H1 (cell line): ENCODE data around the gene CORIN. TPM values are rescaled to one million over a fixed set of nuclear protein-coding genes. Genes with fewer than 3 reads are reported as not detected.
A peak's percentile ranks its signal among the peaks of the same experiment; 100 is the strongest.

Source experiments
- ATF3 ChIP-seq: IDR thresholded peaks from 2 replicates; pipeline ENCODE4 v1.6.1; 2011; ENCODE audit warnings: low read depth, mild to moderate bottlenecking, low read length; ENCODE audit not compliant: insufficient read depth
- BACH1 ChIP-seq: IDR thresholded peaks from 2 replicates; pipeline ENCODE4 v1.6.1; 2012; ENCODE audit warnings: low read length, improper control_type of control experiment
- CHD2 ChIP-seq: IDR thresholded peaks from 2 replicates; pipeline ENCODE4 v1.6.1; 2012; ENCODE audit warnings: low read length, improper control_type of control experiment
- CTCF ChIP-seq, 3 experiments: IDR thresholded peaks; 1 replicate in 2 of 3; 2 replicates in 1 of 3; pipeline versions ENCODE4 v1.5.1 to v1.6.1; 2011; ENCODE audit warnings: low read length in 3 of 3, mild to moderate bottlenecking in 3 of 3, inconsistent platforms in 2 of 3, low read depth in 1 of 3, moderate library complexity in 1 of 3; ENCODE audit not compliant: insufficient read depth in 1 of 3; ENCODE audit errors: control extremely low read depth in 1 of 3
- EP300 ChIP-seq, 2 experiments: IDR thresholded peaks; 1 replicate in 1 of 2; 2 replicates in 1 of 2; pipeline ENCODE4 v1.6.1; 2011 to 2012; ENCODE audit warnings: low read depth in 2 of 2, low read length in 2 of 2, mild to moderate bottlenecking in 2 of 2, borderline replicate concordance in 1 of 2, inconsistent platforms in 1 of 2, moderate library complexity in 1 of 2
- FOSL1 ChIP-seq: IDR thresholded peaks from 2 replicates; pipeline ENCODE4 v1.6.1; 2011; ENCODE audit warnings: mild to moderate bottlenecking, low read depth, low read length, moderate library complexity; ENCODE audit not compliant: insufficient read depth
- KDM1A ChIP-seq: fragments of 200-600, 300-600 bp; sonication (generic); IDR thresholded peaks from 2 replicates; pipeline ENCODE4 v1.7.1; 2016; ENCODE audit warnings: mild to moderate bottlenecking, low read length, borderline replicate concordance
- MAFK ChIP-seq: IDR thresholded peaks from 2 replicates; pipeline ENCODE4 v1.6.1; 2012; ENCODE audit warnings: low read depth, mild to moderate bottlenecking, improper control_type of control experiment, low read length
- NANOG ChIP-seq: IDR thresholded peaks from 2 replicates; pipeline ENCODE4 v1.6.1; 2011; ENCODE audit warnings: low read length, low read depth, mild to moderate bottlenecking, inconsistent platforms; ENCODE audit not compliant: insufficient read depth, poor library complexity, severe bottlenecking
- SIX5 ChIP-seq: IDR thresholded peaks from 2 replicates; pipeline ENCODE4 v1.6.1; 2011; ENCODE audit warnings: mild to moderate bottlenecking, low read depth, low read length
- polyA plus RNA-seq, 7 experiments: library from polyadenylated mRNA; depleted of rRNA in 3 of 7; stranded (reverse) in 5 of 7; unstranded in 2 of 7; fragments of >200 nt in 5 of 7; fragments of 200-250 nt in 2 of 7; gene quantifications; 1 replicate in 5 of 7; 2 replicates in 1 of 7; 4 replicates in 1 of 7; pipeline versions ENCODE4 v1.2.1 to v1.2.3, GENCODE V29; 2011 to 2013; ENCODE audit warnings: missing spikeins in 2 of 7, mixed read lengths in 2 of 7
- total RNA-seq: library from RNA; stranded (reverse); fragmentation: NEBNext Ultra II Directional; extraction: Animal tissue kit (Norgen Biotek cat#: 25700); gene quantifications from 2 replicates; pipeline ENCODE4 v1.2.1, GENCODE V29; 2021

CORIN gene
- total and polyA plus RNA-seq, 2 of the 8 experiments (the other 6 are each of a cell fraction or from before 2014, with no cell fraction given): 0.09 to 0.32 TPM

GRCh38 chr4:47704693-47705325 is 133.1 kb downstream of the CORIN start (continued):
- TF ChIP-seq MAFK (no peak), EP300 (IDR thresholded peaks at IDR 0.05; ENCODE audit: borderline replicate concordance in 1 of 2, low read depth in 2 of 2, low read length in 2 of 2) (no peak), NANOG (no peak), KDM1A (no peak), BACH1 (no peak), SIX5 (no peak), FOSL1 (no peak), ATF3 (no peak), CTCF (IDR thresholded peaks at IDR 0.05; ENCODE audit: control extremely low read depth in 1 of 3, insufficient read depth in 1 of 3, low read depth in 1 of 3, low read length in 3 of 3) (peak; percentile 71 to 86 (median 83)), CHD2 (no peak)
